ENCODE results near the gene NHEJ1. TPM values are rescaled to one million over a fixed set of nuclear protein-coding genes. Genes with fewer than 3 reads are reported as not detected.

NHEJ1 gene
- total and polyA plus RNA-seq, 4 donors = 9.8 to 12.7 (median 11.1) TPM

- Histone ChIP-seq H3K4me1 (ENCODE audit: control insufficient read depth, insufficient read depth, low read length) (peaks cover 39% of the 10 kb centered on the region), H3K27ac (ENCODE audit: low read depth, low read length) (no peak overlapping the region), H3K36me3 (ENCODE audit: control insufficient read depth, insufficient read depth, low read length) (peaks cover 5% of the 10 kb centered on the region), H3K9me3 (ENCODE audit: control insufficient read depth, insufficient read depth, low read length) (no peaks in the 10 kb centered on the region), H3K4me3 (ENCODE audit: low read depth, low read length) (no peak overlapping the region), H3K27me3 (ENCODE audit: control insufficient read depth, insufficient read depth, low read length) (peaks cover 73% of the 10 kb centered on the region)
- no peak for DNase-seq (ENCODE audit: low read depth in 4 of 6, low spot score in 6 of 6)
- WGBS (ENCODE audit: insufficient coverage) = 77% methylated on average over 8 of the region's 9 CpGs
Measured at GRCh38 chr2:219056176-219056895, 104.3 kb downstream of the NHEJ1 start.

DNA sequence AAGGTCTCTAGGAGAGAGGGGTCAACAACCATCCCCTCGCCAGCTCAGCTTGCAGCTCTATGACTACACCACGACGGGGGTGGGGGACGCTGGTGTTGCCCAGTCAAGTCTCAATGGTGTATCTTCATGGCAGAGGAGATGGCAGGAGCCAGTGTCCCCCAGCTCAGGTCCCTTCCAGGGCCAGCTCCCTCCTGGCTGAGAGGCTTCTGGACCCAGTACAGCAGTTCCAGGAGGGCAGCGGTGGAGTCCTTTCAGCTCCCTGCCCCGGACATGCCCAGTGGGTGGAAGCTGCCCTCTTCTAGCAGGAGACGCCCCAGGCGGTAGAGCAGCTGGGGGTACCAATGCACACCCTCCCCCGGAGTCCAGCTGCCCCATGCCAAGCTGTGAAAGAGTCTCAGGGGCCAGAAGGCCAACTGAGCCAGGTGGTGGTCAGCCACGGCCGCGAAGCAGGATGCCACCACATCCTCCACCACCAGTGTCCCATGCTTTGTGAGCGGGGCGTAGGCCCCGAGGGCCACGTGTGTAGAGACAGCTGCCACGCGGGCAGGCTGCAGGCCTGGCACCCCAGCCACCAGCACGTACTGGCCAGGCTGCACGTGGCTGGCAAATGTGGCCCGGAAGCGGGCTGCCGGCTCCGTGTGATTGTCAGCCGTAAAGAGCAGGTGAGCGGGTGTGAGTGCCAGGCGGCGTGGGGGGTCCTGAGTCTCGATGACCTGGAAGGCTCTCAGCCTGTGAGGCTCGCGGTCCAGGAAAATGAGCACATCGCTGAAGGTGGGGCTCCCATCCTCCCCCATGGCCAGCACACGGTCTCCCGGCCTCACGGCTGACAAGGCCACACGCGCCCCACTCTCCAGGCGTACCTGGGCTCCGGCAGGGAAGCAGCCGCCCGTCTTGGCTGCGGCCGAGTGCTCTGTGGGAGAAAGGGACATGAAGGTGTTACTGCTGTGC, 105.4 kb downstream of the NHEJ1 start:
- no peak for DNase-seq (ENCODE audit: low read depth in 4 of 6, low spot score in 6 of 6)
- H3K27me3 ChIP-seq (ENCODE audit: control insufficient read depth, insufficient read depth, low read length) = peaks cover 77% of the 10 kb centered on the region
- peaks cover 5% of the 10 kb centered on the region for H3K36me3 ChIP-seq (ENCODE audit: control insufficient read depth, insufficient read depth, low read length)
- H3K4me3 ChIP-seq (ENCODE audit: low read depth, low read length) = no peak overlapping the region
- WGBS (ENCODE audit: insufficient coverage) = 83% methylated on average over 36 of the region's 43 CpGs
- no peak overlapping the region for H3K27ac ChIP-seq (ENCODE audit: low read depth, low read length)
- H3K9me3 ChIP-seq (ENCODE audit: control insufficient read depth, insufficient read depth, low read length) = no peaks in the 10 kb centered on the region
- H3K4me1 ChIP-seq (ENCODE audit: control insufficient read depth, insufficient read depth, low read length) = peaks cover 35% of the 10 kb centered on the region

GRCh38 chr2:219049282-219049681, 111.3 kb downstream of the NHEJ1 start:
- Histone ChIP-seq H3K36me3 (ENCODE audit: control insufficient read depth, insufficient read depth, low read length) (no peaks in the 10 kb centered on the region), H3K4me1 (ENCODE audit: control insufficient read depth, insufficient read depth, low read length) (no peaks in the 10 kb centered on the region), H3K27me3 (ENCODE audit: control insufficient read depth, insufficient read depth, low read length) (peaks cover 57% of the 10 kb centered on the region), H3K27ac (ENCODE audit: low read depth, low read length) (no peak overlapping the region), H3K9me3 (ENCODE audit: control insufficient read depth, insufficient read depth, low read length) (no peaks in the 10 kb centered on the region), H3K4me3 (ENCODE audit: low read depth, low read length) (no peak overlapping the region)
- WGBS (ENCODE audit: insufficient coverage) = 56% methylated on average over 4 of the region's 6 CpGs
- no peak for DNase-seq (ENCODE audit: low read depth in 4 of 6, low spot score in 6 of 6)

DNA sequence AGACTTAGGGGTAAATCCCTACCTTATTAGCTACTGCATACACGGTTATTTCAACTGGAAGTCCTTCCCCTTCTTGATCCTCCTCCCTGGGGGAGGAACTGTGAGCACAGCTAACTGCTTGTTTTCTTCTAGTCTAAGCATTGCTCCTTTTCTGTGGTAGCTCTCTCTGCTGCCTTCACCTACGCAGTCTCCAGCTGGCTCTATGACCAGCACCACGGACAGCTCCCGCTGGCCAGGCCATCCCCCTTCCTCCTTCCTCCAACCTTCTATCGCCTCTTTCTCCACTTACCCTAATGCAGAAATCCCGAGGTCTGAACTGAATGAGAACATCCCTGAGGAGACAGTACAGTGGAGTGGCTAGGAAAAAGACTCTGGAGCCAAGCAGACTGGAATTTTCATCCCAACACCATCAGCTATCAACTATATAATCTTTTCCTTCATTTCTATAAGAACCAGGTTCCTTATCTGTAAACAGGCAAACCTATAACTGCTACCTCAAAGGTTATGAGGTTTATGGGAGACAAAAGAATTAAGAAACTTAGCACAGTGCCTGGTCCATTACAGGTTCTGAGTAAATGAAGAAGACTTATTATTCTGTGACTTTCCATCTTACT, 114.6 kb downstream of the NHEJ1 start:
- H3K4me3 ChIP-seq (ENCODE audit: low read depth, low read length) = no peak overlapping the region
- 8% methylated on average over 4 of the region's 6 CpGs for WGBS (ENCODE audit: insufficient coverage)
- DNase-seq (ENCODE audit: low read depth in 4 of 6, low spot score in 6 of 6) = peak in 1 of 6 donors; percentile 62
- H3K4me1 ChIP-seq (ENCODE audit: control insufficient read depth, insufficient read depth, low read length) = no peaks in the 10 kb centered on the region
- no peaks in the 10 kb centered on the region for H3K9me3 ChIP-seq (ENCODE audit: control insufficient read depth, insufficient read depth, low read length)
- peaks cover 66% of the 10 kb centered on the region for H3K27me3 ChIP-seq (ENCODE audit: control insufficient read depth, insufficient read depth, low read length)
- no peak overlapping the region for H3K27ac ChIP-seq (ENCODE audit: low read depth, low read length)
- H3K36me3 ChIP-seq (ENCODE audit: control insufficient read depth, insufficient read depth, low read length) = no peaks in the 10 kb centered on the region

DNA sequence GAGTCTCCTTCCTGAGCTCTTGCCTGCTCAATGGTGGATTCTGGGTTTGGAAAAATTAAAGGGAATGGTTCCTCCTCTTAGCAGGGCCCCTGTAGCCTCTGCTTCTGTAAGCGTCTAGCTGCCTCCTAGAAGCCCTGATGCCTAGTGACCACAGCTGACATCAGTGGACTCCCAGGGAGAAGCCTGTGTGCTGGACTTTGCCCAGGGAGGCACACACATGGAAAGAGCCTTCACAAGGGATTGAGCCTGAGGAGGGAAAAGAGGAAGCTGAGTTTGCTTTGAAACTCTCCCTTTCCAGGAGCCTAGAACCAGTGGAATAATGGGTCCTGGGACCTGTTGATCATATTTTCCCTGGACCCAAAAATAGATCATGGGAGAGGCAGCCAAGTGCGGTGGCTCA, 117.9 kb downstream of the NHEJ1 start:
- H3K4me1 ChIP-seq (ENCODE audit: control insufficient read depth, insufficient read depth, low read length) = peaks cover 2% of the 10 kb centered on the region
- H3K4me3 ChIP-seq (ENCODE audit: low read depth, low read length) = no peak overlapping the region
- H3K27ac ChIP-seq (ENCODE audit: low read depth, low read length) = no peak overlapping the region
- WGBS (ENCODE audit: insufficient coverage) = 80% methylated on average over 2 of the region's 2 CpGs
- no peaks in the 10 kb centered on the region for H3K9me3 ChIP-seq (ENCODE audit: control insufficient read depth, insufficient read depth, low read length)
- H3K27me3 ChIP-seq (ENCODE audit: control insufficient read depth, insufficient read depth, low read length) = peaks cover 45% of the 10 kb centered on the region
- peaks cover 3% of the 10 kb centered on the region for H3K36me3 ChIP-seq (ENCODE audit: control insufficient read depth, insufficient read depth, low read length)
- no peak for DNase-seq (ENCODE audit: low read depth in 4 of 6, low spot score in 6 of 6)

GRCh38 chr2:219042157-219042556, 118.5 kb downstream of the NHEJ1 start:
- Histone ChIP-seq H3K27me3 (ENCODE audit: control insufficient read depth, insufficient read depth, low read length) (peaks cover 42% of the 10 kb centered on the region), H3K36me3 (ENCODE audit: control insufficient read depth, insufficient read depth, low read length) (peaks cover 3% of the 10 kb centered on the region), H3K9me3 (ENCODE audit: control insufficient read depth, insufficient read depth, low read length) (no peaks in the 10 kb centered on the region), H3K27ac (ENCODE audit: low read depth, low read length) (no peak overlapping the region), H3K4me1 (ENCODE audit: control insufficient read depth, insufficient read depth, low read length) (peaks cover 2% of the 10 kb centered on the region), H3K4me3 (ENCODE audit: low read depth, low read length) (no peak overlapping the region)
- 87% methylated on average over 3 of the region's 4 CpGs for WGBS (ENCODE audit: insufficient coverage)
- DNase-seq (ENCODE audit: low read depth in 4 of 6, low spot score in 6 of 6) = no peak

- Histone ChIP-seq H3K27me3 (ENCODE audit: control insufficient read depth, insufficient read depth, low read length) (peaks cover 37% of the 10 kb centered on the region), H3K4me3 (ENCODE audit: low read depth, low read length) (peak within 1 kb of the TSS; percentile 29), H3K36me3 (ENCODE audit: control insufficient read depth, insufficient read depth, low read length) (peaks cover 3% of the 10 kb centered on the region), H3K4me1 (ENCODE audit: control insufficient read depth, insufficient read depth, low read length) (peaks cover 2% of the 10 kb centered on the region), H3K9me3 (ENCODE audit: control insufficient read depth, insufficient read depth, low read length) (no peaks in the 10 kb centered on the region), H3K27ac (ENCODE audit: low read depth, low read length) (no peak within 1 kb of the TSS)
- whole genome bisulfite sequencing (ENCODE audit: insufficient coverage) = 2% methylated on average over 19 of the region's 21 CpGs
- DNase-seq (ENCODE audit: low read depth in 4 of 6, low spot score in 6 of 6) = peak in 5 of 6 donors; percentile 71 to 94 (median 73)
Measured at GRCh38 chr2:219041252-219041651, 119.4 kb downstream of the NHEJ1 start, which contains the start of gene CFAP65. Gene CFAP65 (minus strand): TSS chr2:219041516. CDS start chr2:219039048, 2,468 bp downstream.

GRCh38 chr2:219038600-219038999, 122.0 kb downstream of the NHEJ1 start:
- Histone ChIP-seq H3K9me3 (ENCODE audit: control insufficient read depth, insufficient read depth, low read length) (no peaks in the 10 kb centered on the region), H3K4me3 (ENCODE audit: low read depth, low read length) (no peak overlapping the region), H3K27me3 (ENCODE audit: control insufficient read depth, insufficient read depth, low read length) (peaks cover 22% of the 10 kb centered on the region)

GRCh38 chr2:219037783-219038499, 122.7 kb downstream of the NHEJ1 start:
- H3K27ac ChIP-seq (ENCODE audit: low read depth, low read length) = no peak overlapping the region
- peaks cover 3% of the 10 kb centered on the region for H3K36me3 ChIP-seq (ENCODE audit: control insufficient read depth, insufficient read depth, low read length)
- peaks cover 2% of the 10 kb centered on the region for H3K4me1 ChIP-seq (ENCODE audit: control insufficient read depth, insufficient read depth, low read length)
- no peak overlapping the region for H3K4me3 ChIP-seq (ENCODE audit: low read depth, low read length)
- no peak for DNase-seq (ENCODE audit: low read depth in 4 of 6, low spot score in 6 of 6)
- 53% methylated on average over 4 of the region's 8 CpGs for WGBS (ENCODE audit: insufficient coverage)
- peaks cover 17% of the 10 kb centered on the region for H3K27me3 ChIP-seq (ENCODE audit: control insufficient read depth, insufficient read depth, low read length)
- H3K9me3 ChIP-seq (ENCODE audit: control insufficient read depth, insufficient read depth, low read length) = no peaks in the 10 kb centered on the region

More at GRCh38 chr2:219038600-219038999, 122.0 kb downstream of the NHEJ1 start:
- WGBS (ENCODE audit: insufficient coverage) = 25% methylated on average over 1 of the region's 1 CpG
- Histone ChIP-seq H3K36me3 (ENCODE audit: control insufficient read depth, insufficient read depth, low read length) (peaks cover 3% of the 10 kb centered on the region), H3K4me1 (ENCODE audit: control insufficient read depth, insufficient read depth, low read length) (peaks cover 2% of the 10 kb centered on the region), H3K27ac (ENCODE audit: low read depth, low read length) (no peak overlapping the region)
- DNase-seq (ENCODE audit: low read depth in 4 of 6, low spot score in 6 of 6) = no peak
